GM19025 (cell line): Measurements from ENCODE around the gene FBRS.
"Not testable (repeated sequence)": the region's sequence is repeated elsewhere in the genome, so short reads cannot be mapped to it uniquely, and the experiment has no call there.

Experiments
- ATAC-seq: cut with Tn5 transposase; IDR thresholded peaks from one replicate; pipeline ENCODE4 v1.9.1; 2021; ENCODE audit warnings: mild to moderate bottlenecking, low read depth, moderate library complexity; ENCODE audit not compliant: unreplicated experiment

FBRS gene

GRCh38 chr16:30657866-30658730, at the start of gene FBRS:
TSS of gene FBRS (plus strand) at chr16:30658431. CDS start at chr16:30659519, 1,088 bp downstream.
- peak; percentile 71 for ATAC-seq

- ATAC-seq, result peak; percentile 18
Observed at GRCh38 chr16:30609002-30609925, 49.0 kb upstream of the FBRS start.

GRCh38 chr16:30609926-30610839, 48.0 kb upstream of the FBRS start, which contains the start of gene ZNF689:
TSS of gene ZNF689 (minus strand) at chr16:30610389. CDS start at chr16:30610041, 348 bp downstream.
- peak; percentile 84 for ATAC-seq

- no peak for ATAC-seq
Observed at GRCh38 chr16:30615358-30616091, 42.7 kb upstream of the FBRS start.

- no peak for ATAC-seq
Observed at GRCh38 chr16:30619202-30619601, 39.0 kb upstream of the FBRS start.

GRCh38 chr16:30619638-30620037, 38.6 kb upstream of the FBRS start:
- ATAC-seq, result no peak

GRCh38 chr16:30620169-30620568, 38.1 kb upstream of the FBRS start:
- ATAC-seq, result no peak

GRCh38 chr16:30621765-30622164, 36.5 kb upstream of the FBRS start:
- no peak for ATAC-seq

GRCh38 chr16:30622455-30623032, 35.7 kb upstream of the FBRS start:
- no peak for ATAC-seq

GRCh38 chr16:30623536-30624283, 34.5 kb upstream of the FBRS start:
- no peak for ATAC-seq

GRCh38 chr16:30626236-30626635, 32.0 kb upstream of the FBRS start:
- ATAC-seq, result no peak

GRCh38 chr16:30628628-30629540, 29.3 kb upstream of the FBRS start:
- no peak for ATAC-seq

- ATAC-seq, result not testable (repeated sequence)
Observed at GRCh38 chr16:30632454-30632853, 25.8 kb upstream of the FBRS start.

- no peak for ATAC-seq
Observed at GRCh38 chr16:30633526-30633925, 24.7 kb upstream of the FBRS start.

GRCh38 chr16:30636599-30636998, 21.6 kb upstream of the FBRS start:
- ATAC-seq, result no peak

- ATAC-seq, result not testable (repeated sequence)
Observed at GRCh38 chr16:30637139-30637538, 21.1 kb upstream of the FBRS start.

GRCh38 chr16:30637944-30638343, 20.3 kb upstream of the FBRS start:
- ATAC-seq, result no peak
